GM12874 (cell line): ENCODE results near the gene GZMA.

Experiments used
- TF ChIP-seq, protein P1 (sequence below): IDR thresholded peaks from 2 replicates; pipeline ENCODE4 v1.5.1; 2011; ENCODE audit warnings: low read depth, mild to moderate bottlenecking, control low read depth, low read length, moderate library complexity; ENCODE audit not compliant: insufficient read depth

Gene GZMA

DNA sequence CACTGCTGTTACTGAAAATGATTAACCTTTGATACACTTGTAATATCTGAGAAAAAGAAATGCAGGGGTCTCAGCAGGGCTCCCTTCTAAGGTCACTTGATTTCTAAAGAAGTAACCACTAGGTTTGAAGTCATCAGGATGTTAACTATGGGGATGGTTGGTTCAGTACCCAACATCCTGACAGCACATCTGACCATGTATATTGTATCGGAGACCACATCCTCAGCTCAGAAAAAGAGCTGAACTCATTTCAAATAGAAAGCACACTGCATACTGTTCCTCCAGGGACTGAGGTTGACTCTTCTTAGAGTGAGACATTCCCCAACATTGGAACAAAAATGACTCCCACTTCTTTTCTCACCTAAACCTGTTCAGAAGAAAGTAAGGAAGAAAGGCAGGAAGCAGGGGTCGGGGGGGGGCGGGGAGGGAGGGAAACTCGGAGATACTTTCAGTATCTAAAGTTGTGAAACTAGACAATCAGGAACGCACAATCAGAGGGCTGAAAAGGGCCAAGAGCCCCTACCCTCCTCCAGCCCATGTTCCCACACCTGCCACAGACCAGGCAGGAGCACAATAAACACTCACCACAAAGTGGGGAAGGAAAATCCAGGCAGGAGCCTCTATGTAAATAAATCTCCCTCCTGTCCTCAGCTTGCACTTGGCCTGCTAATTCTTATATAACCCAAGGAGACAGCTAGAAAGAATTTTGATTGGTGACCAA, 730 bp upstream of the GZMA start:
- TF ChIP-seq, protein P1, sequence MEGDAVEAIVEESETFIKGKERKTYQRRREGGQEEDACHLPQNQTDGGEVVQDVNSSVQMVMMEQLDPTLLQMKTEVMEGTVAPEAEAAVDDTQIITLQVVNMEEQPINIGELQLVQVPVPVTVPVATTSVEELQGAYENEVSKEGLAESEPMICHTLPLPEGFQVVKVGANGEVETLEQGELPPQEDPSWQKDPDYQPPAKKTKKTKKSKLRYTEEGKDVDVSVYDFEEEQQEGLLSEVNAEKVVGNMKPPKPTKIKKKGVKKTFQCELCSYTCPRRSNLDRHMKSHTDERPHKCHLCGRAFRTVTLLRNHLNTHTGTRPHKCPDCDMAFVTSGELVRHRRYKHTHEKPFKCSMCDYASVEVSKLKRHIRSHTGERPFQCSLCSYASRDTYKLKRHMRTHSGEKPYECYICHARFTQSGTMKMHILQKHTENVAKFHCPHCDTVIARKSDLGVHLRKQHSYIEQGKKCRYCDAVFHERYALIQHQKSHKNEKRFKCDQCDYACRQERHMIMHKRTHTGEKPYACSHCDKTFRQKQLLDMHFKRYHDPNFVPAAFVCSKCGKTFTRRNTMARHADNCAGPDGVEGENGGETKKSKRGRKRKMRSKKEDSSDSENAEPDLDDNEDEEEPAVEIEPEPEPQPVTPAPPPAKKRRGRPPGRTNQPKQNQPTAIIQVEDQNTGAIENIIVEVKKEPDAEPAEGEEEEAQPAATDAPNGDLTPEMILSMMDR: no peak

DNA sequence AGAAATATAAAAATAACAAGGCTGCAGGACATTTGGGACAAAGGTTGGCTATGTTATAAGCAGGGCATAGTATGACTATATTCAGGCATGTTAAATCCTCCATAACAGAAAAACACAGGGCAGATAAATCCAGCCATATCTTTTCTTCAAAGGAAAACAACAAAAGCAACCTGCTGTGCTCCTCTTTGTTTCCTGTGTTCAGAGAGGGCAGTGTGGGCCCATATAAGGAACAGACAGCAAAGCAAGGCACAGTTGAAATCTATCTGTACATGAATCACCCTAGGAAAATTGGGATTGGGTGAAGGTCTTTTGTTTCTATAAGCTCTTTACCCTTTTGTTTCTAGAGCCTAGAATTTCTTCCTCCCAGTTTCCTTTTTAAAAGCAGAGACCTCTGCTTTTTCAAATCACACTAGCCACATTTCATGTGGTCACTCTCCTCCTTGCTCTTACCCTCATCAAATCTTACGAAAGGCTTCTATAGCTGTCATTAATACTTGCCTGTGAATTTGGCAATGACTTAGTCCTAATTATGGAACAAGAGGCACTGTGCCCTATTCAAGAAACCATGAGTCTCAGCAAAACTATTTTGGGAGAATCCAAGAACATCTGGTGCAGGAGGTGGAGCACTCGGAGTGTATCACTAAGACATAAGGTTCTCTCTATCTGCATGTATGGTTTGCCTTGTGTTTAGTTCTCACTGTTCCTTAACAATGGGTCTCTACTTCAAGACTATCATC, 1.8 kb downstream of the GZMA start:
- TF ChIP-seq, protein P1: no peak

DNA sequence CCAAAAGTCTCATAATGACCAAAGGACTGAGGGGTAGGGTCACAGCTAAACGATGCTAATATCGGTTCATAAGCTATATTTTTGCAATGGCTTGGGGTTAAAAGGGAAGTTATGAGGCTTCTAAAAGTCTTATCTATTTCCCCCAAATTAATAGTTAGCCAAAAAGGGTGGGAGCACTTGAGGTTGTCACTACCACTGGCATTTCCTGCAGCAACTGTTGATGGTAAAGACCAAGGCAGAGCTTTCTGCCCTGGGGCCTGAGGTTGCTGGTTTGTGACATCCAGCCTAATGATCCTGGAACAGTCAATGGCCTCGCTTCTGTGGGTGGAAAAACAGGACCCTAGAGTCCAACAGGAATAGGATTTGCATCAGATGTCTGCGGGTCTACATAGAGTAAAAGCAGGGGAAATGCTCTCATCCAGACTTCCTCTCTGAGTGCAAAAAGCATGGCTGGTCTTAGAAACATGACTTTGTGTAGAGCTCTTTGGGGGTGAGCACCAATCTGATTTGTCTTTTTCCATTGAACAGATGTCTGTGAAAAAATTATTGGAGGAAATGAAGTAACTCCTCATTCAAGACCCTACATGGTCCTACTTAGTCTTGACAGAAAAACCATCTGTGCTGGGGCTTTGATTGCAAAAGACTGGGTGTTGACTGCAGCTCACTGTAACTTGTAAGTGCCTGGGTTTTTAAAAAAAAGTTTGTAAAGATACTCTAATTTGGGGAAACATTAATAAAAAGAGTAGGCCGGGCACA, 2.7 kb downstream of the GZMA start:
- TF ChIP-seq, protein P1: no peak

DNA sequence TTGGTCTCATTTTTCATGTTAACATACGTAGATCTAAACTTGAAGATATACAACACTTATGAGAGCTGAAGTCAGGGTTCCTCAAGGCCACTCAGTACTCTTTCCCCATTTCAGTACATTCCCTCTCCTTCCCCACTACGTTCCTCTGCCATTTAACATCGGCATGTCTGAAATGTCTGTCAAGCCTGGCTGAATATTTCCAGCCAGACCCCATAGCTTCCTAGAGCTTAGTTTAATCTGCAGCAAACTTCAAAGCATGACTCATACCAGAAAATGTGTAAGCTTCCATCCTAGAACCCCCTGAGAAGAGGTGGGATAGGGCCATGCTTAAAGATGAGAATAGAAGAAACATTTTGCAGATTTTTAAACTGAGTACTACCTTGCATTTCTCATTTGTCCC, 6.2 kb downstream of the GZMA start:
- TF ChIP-seq, protein P1: no peak

DNA sequence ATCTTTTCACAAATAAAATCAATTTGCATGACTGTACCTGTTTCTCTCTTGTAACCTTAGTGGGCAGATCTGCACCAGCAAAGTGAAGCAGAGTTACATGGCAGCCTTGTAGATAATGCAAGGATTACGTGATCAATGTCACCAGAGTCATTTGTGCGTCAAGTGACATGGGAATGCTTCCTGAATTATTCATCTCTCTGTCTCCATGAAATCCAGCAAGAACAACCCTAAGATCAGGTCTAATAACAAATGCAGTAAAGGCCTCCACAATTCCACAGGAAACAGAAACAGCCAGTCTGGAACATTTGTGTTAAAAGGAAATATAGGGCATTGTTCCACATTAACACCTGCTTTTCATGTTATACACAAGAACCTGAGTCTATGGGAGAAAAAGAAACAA, 7.8 kb downstream of the GZMA start:
- TF ChIP-seq, protein P1: no peak

DNA sequence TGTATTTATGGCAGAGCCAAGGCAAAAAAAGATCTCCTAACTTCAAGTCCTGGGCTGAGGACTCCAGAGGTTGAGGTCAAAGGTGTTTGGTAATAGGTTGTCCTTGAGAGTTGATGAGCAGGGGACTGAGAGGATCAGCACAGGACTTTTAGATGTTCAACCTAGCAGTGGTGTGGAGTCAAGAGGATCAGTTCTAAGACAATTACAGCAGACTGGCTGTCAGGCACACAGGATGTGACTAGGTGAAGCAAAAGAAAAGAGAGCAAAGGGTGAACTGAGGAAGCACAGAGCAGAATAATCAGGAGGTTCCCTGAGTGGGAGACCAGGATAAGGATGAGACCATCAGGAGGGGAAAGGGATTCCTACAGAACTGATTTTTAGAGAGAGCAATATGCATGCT, 10.9 kb downstream of the GZMA start:
- TF ChIP-seq, protein P1: no peak

DNA sequence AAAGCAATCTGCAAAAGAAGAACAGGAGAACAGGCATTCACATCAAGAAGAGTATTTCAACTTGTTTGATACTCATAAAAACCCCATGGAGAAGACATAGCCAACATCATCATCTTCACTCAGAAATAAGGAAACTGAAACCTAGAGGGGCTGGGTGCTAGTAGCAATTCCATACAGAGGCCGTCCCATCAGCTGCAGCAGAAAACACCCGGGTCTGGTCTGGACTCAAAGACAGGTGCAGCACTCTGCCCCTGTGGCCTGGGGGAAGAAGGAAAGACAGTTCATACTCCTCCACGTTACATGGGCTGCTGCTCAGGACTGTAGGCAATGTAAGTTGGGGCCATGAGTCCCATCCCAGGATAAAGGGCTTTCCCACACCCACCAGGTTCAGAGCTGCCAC, 11.6 kb downstream of the GZMA start:
- TF ChIP-seq, protein P1: no peak
